ENCODE measurements around the gene CMTM2.

The CMTM2 gene, protein sequence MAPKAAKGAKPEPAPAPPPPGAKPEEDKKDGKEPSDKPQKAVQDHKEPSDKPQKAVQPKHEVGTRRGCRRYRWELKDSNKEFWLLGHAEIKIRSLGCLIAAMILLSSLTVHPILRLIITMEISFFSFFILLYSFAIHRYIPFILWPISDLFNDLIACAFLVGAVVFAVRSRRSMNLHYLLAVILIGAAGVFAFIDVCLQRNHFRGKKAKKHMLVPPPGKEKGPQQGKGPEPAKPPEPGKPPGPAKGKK

DNA sequence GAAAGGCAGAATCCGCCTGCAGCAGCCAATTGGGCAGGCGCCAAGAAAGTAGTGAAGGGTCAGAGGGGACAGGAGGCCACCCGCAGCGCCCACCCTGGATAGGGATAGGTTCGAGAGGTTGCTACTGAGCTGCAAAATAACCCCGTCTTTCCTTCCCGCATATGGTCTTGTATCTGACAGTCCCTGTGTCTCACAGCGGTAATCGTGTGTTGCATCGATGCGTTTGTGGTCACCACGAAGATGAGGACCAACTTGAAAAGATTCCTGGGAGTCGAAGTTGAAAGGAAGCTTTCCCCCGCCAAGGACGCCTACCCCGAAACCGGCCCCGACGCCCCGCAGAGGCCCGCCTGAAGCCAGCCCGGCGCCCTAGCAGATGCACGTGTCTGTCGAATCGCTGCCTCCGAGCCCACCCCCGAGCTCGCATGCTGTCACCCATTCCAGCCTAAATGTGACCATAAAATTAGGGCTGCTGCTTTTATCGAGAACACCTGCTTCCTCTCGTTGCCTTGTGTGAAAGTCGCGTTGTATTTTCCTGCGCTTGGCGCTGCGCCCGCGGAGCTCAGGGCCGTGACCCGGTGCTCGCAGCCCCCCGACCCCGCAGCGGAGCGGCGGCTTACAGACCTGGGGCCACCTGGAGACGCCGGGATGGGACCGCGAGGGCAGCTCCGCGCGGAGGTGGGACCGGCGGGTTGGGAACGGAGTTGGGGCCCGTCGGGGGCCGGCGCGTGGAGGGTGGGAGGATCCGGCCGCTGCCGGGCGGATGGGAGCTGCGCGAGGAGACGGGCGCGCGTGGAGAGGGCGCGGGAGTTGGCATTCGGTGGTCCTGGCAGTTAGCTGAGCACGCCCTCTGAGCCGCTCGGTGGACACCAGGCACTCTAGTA, at the start of gene CMTM2:
CMTM2 (plus strand) TSS at position 813 of the 881 bp plus-strand sequence. CDS start 145 bp downstream, outside the sequence.
- no peak for DNase-seq

DNA sequence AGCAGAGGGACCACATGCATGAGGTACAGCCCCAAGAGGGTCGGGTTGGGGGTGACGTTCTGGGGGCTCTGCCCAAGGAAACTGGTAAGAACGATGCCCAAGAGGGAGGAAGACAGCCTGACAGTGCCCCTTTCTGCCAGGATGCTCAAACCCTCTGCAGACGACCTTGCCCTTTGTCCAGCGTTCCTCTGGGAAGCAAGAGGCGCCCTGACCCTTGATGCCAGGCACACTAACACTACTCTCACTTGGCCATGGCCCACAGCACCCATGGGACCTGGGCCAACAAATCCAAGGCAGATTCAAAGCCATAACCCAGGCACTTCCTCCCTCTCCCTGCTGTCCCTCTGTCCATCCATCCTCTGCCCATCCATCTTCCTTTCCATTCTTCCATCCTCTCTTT, 49.8 kb upstream of the CMTM2 start:
- DNase-seq = no peak

DNA sequence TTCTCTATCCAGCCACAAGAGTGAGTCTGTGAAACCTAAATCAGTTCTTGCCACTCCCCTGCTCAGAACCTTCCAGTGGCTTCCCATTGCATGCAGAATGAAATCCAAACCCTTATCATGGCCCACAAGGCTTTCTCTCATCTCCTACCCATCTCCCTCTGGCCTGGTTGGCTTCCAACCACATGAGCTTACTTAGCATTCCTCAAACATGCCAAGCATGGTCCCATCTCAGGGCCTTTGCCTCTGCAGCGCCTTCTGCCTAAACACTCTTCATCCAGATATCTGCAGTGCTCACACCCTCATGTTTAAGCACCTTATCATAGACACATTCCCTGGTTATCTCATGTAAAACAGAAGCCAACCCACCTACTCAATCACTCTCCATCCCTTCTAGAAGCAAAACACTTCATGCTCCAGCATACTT, 44.9 kb upstream of the CMTM2 start:
- DNase-seq = no peak

DNA sequence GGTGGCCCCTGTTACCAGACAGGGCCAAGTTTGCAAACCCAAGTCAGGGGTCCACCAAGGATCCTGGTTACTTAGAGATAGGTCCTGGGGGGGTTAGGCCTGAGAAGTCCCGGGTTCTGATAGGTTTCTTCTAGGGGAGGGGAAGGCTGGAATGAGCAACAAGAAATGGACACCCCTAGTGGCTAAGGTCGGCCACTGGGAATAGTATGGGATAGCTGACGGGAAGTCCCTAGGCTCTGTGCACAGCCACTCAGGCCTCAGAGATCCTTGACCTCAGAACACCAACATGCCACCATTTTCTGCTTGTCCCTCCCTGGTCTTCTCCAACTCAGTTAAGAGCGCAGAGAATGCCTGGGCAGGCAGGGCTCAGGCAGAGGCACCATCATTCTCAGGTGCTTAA, 42.7 kb upstream of the CMTM2 start:
- no peak for DNase-seq

DNA sequence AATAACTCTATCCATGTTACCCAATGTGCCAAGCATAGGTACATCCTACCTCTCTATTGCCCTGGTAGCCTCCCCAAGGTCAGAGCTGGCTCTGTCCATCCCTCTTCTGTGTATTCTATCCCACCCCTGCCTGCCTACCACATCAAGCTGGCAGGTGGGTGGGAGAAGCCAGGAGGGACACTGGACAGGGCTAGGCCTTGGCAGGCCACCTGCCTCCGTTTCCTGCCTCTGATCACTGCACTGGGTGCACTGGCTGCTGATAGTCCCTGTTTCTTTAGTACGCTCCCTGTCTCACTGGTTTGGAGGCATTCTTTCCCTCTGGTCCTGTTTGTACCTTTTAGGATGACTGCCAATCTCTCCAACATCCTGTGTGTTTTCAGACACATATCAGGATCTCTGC, 42.0 kb upstream of the CMTM2 start:
- DNase-seq = no peak

DNA sequence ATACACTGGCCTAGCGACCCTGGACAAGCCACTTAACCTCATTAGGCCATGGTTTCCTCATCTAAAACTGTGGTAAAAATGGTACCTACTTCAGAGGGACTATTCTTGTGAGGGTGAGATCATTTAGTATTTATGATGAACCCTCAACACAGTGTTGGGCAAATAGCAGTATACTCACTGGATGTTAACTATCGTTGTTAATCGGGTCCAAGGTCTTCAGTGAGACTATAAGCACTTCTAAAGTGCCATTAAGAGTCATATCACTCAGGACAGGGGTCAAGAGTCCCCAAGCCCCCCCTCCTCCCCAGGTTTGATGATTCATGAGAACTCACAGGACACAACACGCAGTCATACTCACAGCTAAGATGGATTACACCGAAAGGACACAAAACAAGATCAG, 40.4 kb upstream of the CMTM2 start:
- no peak for DNase-seq

DNA sequence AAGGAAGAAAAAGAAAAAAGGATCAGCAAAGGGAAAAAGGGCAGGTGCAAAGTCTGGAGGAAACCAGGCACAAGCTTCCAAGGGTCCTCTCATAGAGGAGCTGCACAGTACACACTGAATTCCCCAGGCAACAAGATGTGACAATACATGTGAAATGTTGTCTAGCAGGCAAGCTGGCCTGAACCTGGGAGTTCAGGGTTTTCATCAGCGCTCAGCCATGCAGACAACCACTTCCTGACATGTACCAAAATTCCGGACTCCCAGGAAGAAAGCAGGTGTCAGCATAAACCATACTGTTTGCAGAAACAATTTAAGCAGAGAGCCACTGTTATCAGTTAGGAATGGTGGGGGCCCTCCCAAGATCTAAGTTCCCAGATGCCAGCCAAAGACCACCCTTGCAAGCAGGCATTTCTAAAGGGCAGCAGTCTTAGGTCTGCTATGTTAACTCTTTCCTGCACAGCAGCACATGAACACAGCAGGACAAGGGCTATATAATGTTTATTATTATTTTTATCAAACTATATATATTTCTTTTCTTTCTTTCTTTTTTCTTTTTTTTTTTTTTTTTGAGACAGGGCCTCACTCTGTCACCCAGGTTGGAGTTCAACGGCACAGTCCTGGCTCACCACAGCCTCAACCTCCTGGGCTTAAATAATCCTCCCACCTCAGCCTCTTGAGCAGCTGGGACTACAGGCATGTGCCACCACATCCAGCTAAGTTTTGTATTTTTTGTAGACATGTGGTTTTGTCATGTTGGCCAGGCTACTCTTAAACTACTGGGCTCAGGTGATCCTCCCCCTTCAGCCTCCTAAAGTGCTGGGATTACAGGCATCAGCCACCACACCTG, 39.4 kb upstream of the CMTM2 start:
- no peak for DNase-seq

DNA sequence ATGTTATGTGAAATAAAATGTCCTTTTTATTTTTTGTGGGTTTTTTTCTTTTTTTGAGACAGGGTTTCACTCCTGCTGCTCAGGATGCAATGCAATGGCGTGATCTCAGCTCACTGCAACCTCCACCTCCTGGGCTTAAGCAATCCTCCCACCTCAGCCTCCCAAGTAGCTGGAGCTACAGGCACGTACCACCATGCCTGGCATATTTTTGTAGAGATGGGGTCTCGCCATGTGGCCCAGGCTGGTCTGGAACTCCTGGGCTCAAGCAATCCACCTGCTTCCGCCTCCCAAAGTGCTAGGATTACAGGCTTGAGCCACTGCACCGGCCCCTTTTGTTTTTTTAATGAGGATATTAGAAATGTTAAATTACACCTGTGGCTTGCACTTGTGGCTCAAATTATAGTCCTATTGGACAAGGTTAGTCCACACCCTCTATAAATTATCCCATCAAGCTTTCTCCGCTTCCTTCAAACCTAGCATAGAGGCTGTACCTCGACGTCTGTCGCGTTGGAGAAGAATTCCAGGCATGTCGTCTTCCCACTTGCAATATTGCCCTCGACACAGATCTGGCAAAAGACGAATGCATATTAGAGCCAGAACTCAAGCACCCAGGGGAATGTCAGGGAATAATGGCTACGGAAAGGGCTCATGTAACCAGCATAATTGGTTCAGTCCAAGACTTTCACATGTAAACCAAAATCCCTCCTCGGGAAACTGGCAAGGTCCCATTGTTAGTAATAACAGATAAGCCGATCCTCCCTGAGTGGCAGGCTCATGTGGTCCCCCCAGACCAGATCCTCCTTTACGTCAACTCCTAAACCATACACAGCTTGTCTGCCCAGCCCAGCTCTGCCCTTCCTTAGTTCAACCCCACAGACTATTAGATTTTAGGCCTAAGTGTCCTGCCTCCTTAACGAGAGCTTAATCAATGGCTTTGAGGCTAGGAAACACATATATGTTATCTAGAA, 37.6 kb upstream of the CMTM2 start:
- DNase-seq = no peak

DNA sequence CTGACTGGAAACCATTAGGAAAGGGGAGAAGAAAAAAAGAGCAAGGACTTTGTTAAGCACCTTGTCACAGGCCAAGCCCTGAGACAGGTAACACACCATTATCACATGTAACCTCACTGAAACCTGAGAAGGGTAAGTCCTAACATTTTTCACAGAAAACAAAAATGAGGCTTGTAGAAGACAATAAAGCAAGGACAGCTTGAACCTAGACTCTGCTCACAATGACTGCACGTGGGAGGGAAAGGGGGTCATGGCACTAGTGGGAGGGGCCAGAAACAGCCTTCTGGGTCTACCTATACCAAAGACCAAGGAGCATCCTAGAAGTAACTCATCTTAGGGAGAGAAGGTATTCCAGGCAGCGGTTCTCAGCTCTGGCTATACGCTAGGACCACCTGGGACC, 36.9 kb upstream of the CMTM2 start:
- DNase-seq = no peak

DNA sequence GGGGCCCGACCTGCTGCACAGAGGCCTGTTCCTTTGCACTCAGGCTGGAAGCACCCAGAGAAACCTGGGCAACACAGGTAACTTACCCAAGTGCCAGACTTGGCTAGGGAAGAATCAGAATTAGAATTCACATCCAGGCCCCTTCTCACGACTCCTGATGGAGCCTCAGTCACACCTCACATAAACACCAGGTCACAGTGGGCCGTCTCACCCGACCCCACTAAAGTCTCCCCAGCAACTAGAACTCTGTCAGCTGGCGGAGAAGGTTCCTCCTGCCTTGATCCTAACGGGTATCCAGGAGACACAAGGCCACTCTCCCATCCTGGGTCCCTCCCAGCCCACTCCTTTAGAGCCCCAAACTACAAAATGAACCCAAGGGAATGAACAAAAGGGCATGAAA, 35.7 kb upstream of the CMTM2 start:
- DNase-seq = no peak

DNA sequence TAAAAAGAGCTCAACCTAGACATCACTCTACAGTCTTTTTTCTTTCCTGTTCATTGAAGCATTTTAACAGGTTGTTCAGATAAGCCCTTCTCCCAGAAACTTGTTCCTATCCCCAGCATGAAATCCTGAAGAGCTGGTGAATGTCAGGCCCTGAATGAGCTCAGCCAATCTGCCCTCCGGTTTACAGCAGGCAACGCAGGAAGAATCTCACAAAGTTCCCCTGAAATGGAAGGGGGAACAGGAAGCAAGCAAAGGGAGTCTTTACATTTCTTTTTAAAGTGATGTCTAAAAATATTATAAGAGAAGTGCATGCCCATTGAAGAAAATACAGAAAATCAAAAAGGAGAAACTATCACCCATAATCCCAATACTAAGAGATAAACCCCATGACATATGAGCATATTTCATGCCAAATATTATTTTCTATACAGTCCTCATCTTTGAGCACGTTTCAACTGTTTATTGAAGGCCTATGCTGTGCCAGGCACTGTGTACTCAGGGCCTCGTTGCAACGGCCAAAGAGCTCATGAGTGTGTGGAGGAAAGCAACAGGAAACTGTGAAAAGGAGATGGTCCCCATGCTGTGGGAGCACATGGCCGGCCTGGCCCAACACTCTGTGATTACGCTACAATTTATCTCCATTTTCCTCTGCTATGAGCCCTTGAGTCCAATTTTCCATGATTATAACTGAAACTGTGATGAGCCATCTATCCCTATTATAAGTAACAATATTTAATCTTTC, 35.1 kb upstream of the CMTM2 start:
- DNase-seq = no peak

DNA sequence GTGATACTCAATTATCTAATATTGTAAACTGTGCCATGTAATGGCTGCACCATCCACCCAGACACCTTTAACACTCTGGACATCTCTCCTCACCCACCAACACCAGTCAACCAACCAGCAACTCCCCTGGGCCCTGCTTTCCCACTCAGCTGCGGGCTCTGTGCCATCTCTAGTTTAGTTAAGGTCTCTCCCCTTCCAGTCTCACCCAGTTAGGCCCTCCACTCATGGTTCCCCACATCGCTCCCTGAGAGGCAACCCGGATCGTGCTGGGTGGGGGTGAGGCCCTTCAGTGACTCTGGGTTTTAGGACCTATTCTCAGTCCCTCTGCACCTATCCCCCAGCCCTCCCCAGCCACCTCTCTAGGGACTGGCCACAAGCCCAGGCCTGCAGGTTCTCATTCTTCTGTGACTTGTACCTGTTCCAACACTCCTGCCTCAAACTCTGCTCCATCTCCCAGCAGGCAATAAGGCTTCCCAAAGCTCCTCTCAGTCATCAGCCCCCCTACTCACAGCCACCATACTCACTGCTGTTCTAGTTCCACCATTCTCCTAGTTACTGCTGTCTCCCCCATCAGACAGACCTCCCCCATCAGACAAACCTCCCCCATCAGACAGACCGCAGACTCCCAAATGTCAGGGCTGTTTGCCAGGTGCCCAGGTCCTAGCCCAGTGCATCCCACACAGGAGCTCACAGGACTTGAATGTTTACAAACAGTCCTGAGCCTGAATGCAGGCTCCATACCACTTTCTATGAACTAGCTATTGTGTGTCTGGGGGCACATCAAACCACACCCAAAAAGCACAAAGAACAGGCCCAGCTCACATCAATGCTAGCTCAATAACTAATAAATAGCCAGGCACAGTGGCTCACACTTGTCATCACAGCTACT, 31.9 kb upstream of the CMTM2 start:
- DNase-seq = no peak

DNA sequence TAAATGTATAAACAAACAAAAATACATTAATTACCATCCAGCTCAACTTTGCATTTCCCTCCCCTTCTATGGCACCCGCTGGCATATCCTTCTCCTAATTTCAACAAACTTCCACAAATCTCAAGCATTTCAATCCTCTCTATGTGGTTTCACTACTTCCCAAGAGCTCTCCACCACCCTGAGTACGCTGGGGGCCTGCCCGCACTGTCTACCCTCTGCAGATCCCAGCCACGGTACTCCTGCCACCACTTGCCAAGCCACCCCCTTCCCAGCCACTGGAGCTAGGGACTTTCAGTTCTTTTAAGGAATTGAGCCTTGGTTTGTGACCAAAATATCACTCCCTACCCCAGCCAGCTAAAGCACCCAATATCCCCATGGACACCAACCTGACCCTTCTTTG, 31.2 kb upstream of the CMTM2 start:
- DNase-seq = no peak

DNA sequence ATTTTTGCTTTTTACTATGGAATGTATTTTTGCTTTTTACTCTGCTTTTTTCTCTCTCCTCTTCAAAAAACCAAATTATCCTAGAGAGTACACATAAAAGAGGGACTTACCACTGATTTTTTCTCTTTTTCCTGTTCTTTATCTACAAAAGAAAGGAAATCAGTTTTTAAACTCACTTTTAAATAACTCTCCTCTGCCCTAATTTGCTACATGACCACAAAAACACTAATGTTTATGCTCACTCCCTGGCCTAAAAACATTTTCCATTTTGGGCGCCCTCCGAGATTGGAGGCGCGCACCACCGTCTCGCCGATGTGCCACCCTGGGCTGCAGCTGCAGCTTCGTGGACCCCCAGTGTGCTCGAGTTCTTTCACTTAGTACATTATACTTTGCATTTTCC, 30.4 kb upstream of the CMTM2 start:
- no peak for DNase-seq

DNA sequence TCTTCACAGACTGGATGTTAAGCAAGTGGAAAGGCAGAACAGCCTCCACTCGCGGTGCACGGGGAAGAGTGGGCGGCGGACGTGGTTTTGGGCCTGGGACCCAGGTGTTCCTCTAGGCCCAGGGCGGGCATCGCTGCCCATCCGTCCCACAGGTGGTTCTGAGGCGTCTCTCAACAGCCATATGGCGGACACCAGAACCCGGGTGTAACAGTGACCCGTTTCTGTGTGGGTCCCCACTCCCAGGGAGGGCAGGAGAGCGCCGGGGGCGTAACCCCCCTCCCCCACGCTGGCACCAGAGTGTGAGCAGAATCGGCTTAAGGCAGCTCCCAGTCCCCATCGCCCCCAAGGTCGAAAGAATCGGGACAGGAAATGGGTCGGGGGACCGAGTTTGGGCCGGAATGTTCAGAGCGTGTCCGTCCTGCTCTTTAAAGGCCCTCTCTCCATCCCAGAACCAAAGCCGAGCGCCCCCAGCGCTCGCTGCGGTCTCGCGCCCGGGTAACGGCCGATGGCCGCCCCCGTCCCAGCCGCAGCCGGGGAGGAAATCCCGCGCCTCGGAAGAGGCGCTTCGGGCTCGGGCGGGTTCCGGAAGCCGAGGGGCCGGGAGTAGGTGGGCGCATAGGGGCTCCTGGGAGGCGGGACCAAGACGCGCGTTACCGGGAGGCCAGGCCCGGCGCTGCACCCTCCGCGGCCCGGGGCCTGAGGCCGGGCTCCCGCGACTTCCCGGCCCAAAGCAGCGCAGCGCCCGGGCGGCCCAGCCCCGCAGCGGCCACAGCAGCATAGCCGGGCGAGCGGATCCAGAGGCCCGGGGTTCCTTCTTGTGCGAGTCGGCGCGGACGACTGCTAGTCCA, 29.8 kb upstream of the CMTM2 start, which contains the start of gene TK2:
TK2 (minus strand) TSS at position 839 of the 848 bp plus-strand sequence; CDS start at position 778, 61 bp downstream.
- peak; percentile 70 for DNase-seq

DNA sequence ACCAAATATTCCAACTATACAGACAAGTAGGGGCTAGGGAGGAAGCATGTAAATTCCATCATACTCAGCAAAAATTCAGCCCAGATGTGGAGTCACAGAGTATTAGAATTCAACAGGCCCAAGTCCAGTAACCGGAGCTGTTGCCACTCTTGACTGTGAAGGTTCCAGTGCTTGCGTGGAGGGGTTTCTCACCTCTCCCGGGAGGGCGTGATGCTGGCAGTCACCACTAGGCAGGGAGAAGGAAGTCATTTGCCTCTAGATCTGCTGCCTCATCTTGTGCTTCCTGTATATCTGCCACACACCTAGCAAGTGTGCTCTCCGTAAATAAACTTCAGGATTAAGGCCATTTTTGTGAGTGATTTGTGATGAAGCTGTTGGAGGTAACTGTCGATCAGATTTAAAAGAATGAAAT, 27.9 kb upstream of the CMTM2 start:
- no peak for DNase-seq

DNA sequence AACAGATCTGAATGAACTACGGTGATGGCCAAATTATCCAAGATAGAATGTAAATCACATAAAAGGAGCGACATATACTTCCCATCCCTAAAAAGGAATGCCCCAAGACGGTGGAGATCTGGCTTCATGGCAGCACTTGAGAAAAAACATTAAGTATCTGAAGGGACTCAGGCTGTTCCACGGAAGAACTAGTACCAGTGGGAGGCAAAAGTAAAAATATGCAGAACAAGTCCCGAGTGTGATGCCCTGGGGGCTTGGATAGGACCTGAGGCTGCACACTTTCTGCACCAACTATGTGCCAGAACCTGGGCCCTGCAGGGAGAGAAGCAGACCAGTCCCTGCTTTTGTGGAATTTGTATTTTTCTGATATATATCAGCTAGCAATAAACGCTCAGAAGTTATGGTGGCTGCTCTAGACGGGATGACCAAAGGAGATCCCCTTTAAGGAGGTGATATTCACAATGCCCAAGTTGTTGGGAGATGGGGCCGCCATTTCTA, 27.4 kb upstream of the CMTM2 start:
- no peak for DNase-seq

DNA sequence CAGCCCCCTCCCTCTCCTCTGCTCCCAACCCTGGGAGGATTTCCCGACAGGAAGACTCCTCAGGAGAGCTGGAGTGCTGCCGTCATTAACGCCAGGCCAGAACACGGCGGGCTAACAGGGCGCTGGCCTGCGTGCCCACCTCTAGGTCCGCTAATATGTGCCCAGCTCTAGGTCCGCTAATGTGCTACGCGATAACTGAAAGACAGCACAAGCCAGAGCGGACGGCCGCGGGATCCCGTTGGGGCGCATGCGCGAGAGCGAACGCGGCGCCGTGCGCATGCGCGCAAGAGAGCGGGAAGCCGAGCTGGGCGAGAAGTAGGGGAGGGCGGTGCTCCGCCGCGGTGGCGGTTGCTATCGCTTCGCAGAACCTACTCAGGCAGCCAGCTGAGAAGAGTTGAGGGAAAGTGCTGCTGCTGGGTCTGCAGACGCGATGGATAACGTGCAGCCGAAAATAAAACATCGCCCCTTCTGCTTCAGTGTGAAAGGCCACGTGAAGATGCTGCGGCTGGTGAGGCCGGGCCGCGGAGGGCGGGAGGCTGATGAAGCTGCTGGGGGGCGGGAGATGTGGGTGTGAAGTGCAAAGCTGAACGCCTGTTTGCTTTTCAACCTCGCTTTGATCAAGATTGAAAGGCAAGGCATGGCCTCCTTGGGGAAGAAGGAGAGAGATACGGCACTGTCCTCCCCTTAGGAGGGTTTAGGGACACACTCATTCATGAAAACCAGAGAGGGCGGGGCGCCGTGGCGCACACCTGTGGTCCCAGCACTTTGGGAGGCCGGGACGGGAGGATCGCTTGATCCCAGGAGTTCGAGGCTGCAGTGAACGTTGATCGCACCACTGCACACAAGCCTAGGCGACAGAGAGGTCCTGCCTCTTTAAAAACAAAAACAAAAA, 26.7 kb upstream of the CMTM2 start, which contains the start of gene CKLF:
CKLF (plus strand) TSS at position 291 of the 892 bp plus-strand sequence; CDS start at position 431, 140 bp downstream.
- DNase-seq = peak; percentile 95
